NCI-H128 (cell line): ENCODE data around the gene ANKFN1.

ENCODE experiments used
- DNase-seq: peaks from one replicate; lab custom pipeline; 2025; ENCODE audit not compliant: unreplicated experiment; lab: John Stamatoyannopoulos, UW

Gene ANKFN1

DNA sequence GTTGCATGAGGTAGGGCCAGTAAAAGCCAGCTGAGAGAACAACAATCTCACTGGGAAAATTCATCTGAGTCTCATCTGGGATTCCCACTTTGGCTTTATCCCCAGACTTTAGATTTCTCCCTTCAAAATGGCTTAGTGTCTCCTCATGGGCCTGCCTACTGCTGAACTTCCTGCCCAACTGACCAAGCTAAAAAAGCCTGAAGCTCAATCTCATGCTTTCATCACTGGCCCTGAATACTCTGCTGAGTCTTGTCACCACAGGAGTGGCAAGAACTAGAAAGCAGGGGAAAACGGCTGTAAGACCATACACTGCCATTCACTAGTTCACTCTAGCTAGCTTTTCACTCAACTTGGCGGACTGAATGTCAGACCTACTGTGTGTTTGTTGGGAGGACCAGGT is 343.9 kb downstream of the ANKFN1 start:
- no peak for DNase-seq

DNA sequence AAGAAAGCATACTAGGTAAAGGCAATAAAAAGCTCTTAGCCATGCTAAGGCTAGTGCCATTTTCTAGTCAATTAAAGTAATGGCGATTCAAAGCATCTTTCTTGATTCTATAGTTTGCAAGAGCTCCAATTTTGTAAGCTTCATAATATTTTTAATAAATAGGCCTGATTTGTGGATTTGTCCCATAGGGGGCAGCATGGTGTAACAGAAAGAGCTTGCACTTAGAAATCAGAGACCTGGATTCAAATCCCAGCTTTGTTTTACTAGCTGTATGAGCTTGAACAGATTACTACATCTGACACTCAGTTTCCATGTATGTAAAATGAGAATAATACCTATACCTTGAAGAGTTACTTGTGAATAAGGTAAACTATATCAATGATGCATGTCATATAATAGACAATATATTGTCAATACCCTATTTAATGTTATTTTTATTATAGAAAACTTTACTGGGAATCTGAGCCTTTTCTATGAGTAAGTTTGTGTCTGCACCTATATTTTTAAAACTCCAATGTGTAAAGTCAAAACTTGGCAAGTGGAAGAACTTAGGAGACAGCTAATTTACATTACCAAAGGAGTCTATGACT is 346.6 kb downstream of the ANKFN1 start:
- DNase-seq: no peak

- DNase-seq: no peak
These were observed 348.9 kb downstream of the ANKFN1 start for GRCh38 chr17:56502120-56502654.

- no peak for DNase-seq
These were observed 352.0 kb downstream of the ANKFN1 start for GRCh38 chr17:56505154-56505756.

DNA sequence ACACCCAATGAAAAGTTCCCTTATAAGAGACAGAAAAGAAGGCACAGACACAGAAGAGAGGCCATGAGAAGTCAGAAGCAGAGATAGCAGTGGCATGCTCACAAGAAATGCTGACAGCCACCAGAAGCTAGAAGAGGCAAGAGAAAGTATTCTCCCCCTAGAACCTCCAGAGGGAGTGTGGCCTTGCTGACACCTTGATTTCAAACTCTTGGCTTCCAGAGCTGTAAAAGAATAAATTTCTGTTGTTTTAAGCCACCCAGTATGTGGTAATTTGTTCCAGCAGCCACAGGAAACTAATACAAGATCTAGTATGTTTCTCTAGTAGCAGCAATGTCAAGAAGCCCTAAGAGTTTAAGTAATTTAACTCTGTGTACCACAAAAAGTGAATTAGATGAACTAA is 353.1 kb downstream of the ANKFN1 start:
- no peak for DNase-seq

DNA sequence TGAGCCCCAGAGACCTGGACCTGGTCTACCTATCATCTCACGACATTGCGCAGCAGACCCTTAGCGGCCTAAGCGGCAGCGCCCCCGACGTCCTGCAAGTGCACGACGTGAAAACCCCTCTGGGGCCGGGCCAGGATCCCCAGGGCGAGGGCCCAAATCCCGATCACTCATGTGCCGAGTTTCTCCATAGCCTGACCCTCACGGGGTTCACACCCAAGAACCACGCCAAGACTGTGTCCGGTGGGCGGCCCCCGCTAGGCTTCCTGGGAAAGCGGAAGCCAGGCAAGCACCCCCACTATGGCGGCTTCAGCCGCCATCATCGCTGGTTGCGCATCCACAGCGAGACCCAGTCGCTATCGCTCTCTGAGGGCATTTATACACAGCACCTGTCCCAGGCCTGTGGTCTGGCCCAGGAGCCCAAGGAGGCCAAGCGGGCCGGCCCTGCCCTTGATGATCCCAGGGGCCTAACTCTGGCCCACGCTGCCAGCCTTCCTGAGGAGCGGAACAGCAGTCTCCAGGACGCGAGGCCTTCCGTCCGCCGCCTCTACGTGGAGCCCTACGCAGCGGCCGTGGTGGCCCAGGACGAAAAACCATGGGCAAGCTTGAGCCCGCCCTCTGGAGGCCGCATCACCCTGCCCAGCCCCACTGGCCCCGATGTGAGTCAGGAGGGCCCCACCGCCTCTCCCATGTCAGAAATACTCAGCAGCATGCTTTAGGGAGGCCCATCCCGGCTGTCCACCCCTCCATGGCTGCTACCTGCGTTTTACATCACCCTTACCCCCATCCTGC is 357.5 kb downstream of the ANKFN1 start:
- no peak for DNase-seq

DNA sequence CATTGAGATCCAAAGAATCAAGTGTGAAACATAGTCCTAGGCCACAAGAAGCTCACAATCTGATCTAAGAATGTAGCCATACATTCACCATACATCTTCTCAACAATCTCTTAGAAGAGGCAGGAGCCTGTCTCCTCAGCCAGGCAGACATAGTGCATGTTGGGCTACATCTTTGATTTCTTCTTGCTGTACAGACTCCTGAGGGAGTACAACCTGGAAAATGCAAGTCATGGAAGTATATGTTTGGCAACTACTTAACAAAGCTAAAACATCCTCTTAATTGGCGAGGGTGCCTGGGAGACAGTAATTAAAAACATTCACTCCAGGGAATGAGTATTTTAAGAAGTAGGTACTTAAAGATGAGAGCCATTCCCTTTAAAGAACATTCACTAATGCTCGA is 361.0 kb downstream of the ANKFN1 start:
- no peak for DNase-seq

GRCh38 chr17:56514899-56515298 is 361.6 kb downstream of the ANKFN1 start:
- no peak for DNase-seq

GRCh38 chr17:56521414-56522141 is 368.3 kb downstream of the ANKFN1 start:
- DNase-seq: no peak

DNA sequence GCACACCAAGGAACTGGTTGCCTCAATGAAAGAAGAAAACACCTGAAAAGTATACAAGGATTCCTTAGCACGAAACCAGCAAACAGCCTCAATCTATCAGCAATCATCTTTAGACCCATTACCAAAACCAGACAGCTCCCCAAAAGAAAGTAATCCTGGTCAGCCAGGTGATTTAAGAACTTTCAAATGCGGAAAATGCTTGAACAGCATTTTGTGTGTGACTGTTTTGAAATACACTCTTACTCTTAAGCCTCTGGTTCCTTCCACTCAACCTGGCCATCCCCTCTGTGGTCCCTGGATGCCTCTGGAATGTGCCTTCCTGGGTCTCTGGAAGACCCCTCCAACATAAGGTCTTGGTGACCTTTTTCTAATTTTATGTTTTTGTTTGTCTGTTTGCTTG is 369.8 kb downstream of the ANKFN1 start:
- no peak for DNase-seq

DNA sequence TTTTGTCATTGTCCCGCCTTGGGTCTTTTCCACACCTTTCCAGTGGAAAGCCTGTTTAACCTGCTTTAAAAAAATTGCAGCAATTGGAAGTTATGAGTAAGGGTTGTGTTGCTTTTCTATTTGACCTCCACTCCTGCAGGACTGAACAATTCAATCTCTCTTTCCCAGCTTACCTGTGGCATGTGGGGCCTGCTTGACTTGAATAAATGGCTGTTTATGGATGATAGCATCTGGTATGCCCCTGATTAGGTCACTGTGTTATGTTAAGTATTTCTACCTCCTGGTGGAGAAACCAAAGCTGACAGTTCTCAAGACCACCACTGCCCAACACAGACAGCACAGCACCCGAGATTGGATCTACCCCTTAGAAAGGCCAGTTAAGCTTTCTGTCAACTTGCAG is 375.4 kb downstream of the ANKFN1 start:
- DNase-seq: no peak

DNA sequence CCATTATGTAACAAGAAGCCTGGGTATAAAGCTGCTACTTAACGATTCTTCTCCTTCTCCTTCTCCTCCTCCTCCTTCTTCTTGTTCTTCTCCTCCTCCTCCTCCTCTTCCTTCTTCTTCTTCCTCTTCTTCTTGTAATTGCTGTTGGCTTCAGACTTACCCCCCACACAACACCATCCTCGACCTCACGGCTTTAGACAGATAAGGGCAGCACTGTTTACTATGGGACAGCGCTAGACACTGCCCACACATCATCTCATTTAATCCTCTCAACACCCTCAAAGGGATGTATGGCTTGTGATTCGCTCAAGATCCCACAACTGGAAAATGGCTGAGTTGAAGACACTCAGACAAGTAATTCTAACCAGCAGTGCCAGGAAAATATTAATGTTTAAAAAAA is 379.7 kb downstream of the ANKFN1 start:
- DNase-seq: no peak

- DNase-seq: no peak
These were observed 383.5 kb downstream of the ANKFN1 start for GRCh38 chr17:56536766-56537165.

DNA sequence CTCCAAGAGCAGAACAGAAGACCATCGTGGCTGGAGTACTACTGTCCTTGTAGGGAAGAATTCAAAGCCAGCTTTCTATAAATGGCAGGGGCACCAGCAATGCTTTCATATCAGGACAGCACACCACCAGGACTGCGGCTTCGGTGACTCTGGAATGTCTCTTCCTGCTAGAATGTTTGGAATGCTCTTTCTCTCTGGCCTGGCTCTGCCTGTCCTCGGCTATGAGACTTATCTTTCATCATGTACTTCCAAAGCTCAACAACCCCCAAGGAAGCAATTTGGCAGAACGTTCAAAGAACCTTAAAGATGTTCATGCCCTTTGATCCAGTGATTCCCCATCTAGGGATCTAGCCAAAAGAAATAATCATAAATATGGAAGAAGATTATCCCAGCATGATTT is 387.6 kb downstream of the ANKFN1 start:
- DNase-seq: no peak

GRCh38 chr17:56543280-56543679 is 390.0 kb downstream of the ANKFN1 start:
- no peak for DNase-seq

GRCh38 chr17:56545106-56545505 is 391.8 kb downstream of the ANKFN1 start:
- no peak for DNase-seq

DNA sequence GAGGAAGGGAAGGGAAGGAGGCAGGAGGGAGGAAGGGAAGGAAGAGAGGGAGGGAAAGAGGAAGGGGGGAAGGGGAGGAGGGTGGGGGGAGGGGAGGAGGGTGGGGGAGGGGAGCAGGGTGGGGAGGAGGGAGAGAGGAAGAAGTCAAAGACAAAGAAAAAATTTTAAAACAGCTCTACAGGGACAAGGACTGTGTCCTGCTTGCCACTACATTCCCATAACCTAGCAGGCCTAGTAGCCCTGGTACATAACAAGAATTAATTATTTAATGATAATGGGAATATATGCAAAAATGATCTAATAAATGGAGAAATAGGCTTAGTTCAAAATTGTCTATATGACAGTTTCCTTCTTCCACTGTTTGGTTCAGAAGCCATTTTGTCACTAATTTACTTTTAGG is 392.7 kb downstream of the ANKFN1 start:
- no peak for DNase-seq

- no peak for DNase-seq
These were observed 395.4 kb downstream of the ANKFN1 start for GRCh38 chr17:56548661-56549060.

DNA sequence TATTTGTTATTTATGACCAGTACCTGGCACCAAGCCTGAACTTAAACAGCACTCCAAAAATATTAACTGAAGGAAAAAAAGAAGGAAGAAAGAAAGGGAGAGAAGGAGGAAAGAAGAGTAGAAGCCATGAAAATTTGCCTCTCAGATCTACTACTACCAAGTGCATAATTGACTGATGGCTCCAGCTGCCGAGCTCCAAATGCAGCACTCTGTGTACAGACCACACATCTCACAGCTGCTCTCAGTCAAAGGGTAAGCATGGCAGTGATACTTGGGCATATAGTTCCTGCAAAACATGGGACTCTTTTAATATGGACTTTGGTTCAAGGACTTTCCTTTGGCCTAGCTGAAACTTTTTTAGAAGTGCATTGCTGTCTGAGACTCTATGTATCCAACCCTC is 396.2 kb downstream of the ANKFN1 start:
- no peak for DNase-seq

DNA sequence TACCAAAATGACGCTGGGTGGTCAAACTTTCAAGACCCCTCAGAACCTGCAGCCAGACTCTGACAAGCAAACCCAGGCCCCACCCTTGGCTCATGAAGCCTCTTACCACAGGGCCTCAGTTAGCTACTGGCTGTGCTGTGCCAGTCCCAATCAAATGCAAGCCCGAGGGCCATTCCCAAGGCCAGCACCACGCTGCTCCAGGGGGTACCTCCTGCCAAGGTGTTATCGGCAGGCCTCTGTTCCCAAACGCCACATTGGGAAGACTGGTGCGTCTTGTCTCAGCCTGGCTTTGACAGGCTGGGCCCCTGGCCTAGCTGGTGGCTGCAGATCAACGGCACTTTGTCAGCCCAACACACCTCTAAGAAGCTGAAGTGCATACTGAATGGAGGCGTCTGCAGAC is 404.4 kb downstream of the ANKFN1 start:
- no peak for DNase-seq

- no peak for DNase-seq
These were observed 404.8 kb downstream of the ANKFN1 start for GRCh38 chr17:56558088-56558487.
